HCT116 (cell line): ENCODE data around the gene BCDIN3D. TPM values are rescaled to one million over a fixed set of nuclear protein-coding genes. Genes with fewer than 3 reads are reported as not detected.

ENCODE experiments used
- ATAC-seq: fragments of 200-7000 bp; cut with Tn5 transposase; 2 replicates; pipeline ENCODE4 v1.9.1; 2020; ENCODE audit warnings: mild to moderate bottlenecking, moderate library complexity
- BruUV-seq: library from RNA; stranded (reverse); fragments of 400-500 nt; replicated peaks from 2 replicates; lab custom pipeline; 2021; lab: Mats Ljungman, UMichigan
- CTCF ChIA-PET: fragments of 300-600 bp; sonication (Branson Sonifier 250); formaldehyde crosslinking; loops from one replicate; lab custom pipeline; 2021; ENCODE audit warnings: antibody characterized with exemption; lab: Charles Lee
- POLR2A ChIA-PET: fragments of 300-600, 350-600 bp; sonication (Branson Sonifier 250); formaldehyde crosslinking; loops from one replicate; lab custom pipeline; 2021; ENCODE audit warnings: antibody characterized with exemption; lab: Charles Lee
- RAD21 ChIA-PET, 2 experiments: fragments of 300-600 bp; sonication (Branson Sonifier 250); formaldehyde crosslinking; loops; one replicate each; lab custom pipeline; 2023; ENCODE audit warnings: low total read pairs in 2 of 2; ENCODE audit not compliant: uncharacterized antibody in 2 of 2, unreplicated experiment in 2 of 2, low non-redundant PET in 1 of 2; lab: Charles Lee
- DNase-seq: peaks from one replicate; pipeline ENCODE4 v3.0.0-alpha.2; 2010; ENCODE audit warnings: low read depth, low spot score
- H2AFZ ChIP-seq: fragments of 200-600 bp; shearing (Covaris generic), sonication (generic); 2 replicates; pipeline ENCODE4 v1.6.1; 2017; ENCODE audit warnings: low read depth, mixed run types, mixed read lengths, antibody characterized with exemption, low read length; ENCODE audit not compliant: poor library complexity, severe bottlenecking
- H3K27ac ChIP-seq: 2 replicates; pipeline ENCODE4 v1.5.1; 2012; ENCODE audit warnings: low read depth, low read length
- H3K27me3 ChIP-seq: fragments of 200-600 bp; sonication (generic); 2 replicates; pipeline ENCODE4 v1.6.1; 2016; ENCODE audit warnings: mixed run types, low read length, mixed read lengths; ENCODE audit not compliant: insufficient read depth
- H3K36me3 ChIP-seq, 2 experiments: fragments of 200-500 bp in 1 of 2; fragments of 200-600 bp in 1 of 2; sonication (Bioruptor generic) in 1 of 2; sonication (generic) in 1 of 2; 2 replicates each; pipeline versions ENCODE4 v1.5.1 to v1.6.1; 2014 to 2016; ENCODE audit warnings: low read length in 2 of 2, inconsistent platforms in 1 of 2, mixed read lengths in 1 of 2, mixed run types in 1 of 2; ENCODE audit not compliant: insufficient read depth in 2 of 2, control insufficient read depth in 1 of 2
- H3K4me1 ChIP-seq, 2 experiments: fragments of 200-600 bp in 1 of 2; sonication (generic) in 1 of 2; 2 replicates each; pipeline versions ENCODE4 v1.5.1 to v1.6.1; 2012 to 2017; ENCODE audit warnings: low read length in 2 of 2, inconsistent platforms in 1 of 2, mild to moderate bottlenecking in 1 of 2, mixed read lengths in 1 of 2, mixed run types in 1 of 2, moderate library complexity in 1 of 2; ENCODE audit not compliant: insufficient read depth in 2 of 2, control insufficient read depth in 1 of 2
- H3K4me2 ChIP-seq: fragments of 200-600 bp; sonication (generic); 2 replicates; pipeline ENCODE4 v1.6.1; 2017; ENCODE audit warnings: mixed run types, low read length, mixed read lengths
- H3K4me3 ChIP-seq, 2 experiments: fragments of 200-600 bp in 1 of 2; sonication (generic) in 1 of 2; replicated peaks in 1 of 2; 2 replicates each; pipeline ENCODE4 v1.5.1; 2011 to 2016; ENCODE audit warnings: low read length in 2 of 2, control low read depth in 1 of 2, low read depth in 1 of 2, mild to moderate bottlenecking in 1 of 2, mixed read lengths in 1 of 2, mixed run types in 1 of 2
- H3K79me2 ChIP-seq: fragments of 200-600 bp; sonication (generic); 2 replicates; pipeline ENCODE4 v1.6.1; 2017; ENCODE audit warnings: mild to moderate bottlenecking, mixed run types, low read length, moderate library complexity, mixed read lengths; ENCODE audit not compliant: insufficient read depth
- H3K9ac ChIP-seq: fragments of 200-600 bp; sonication (generic); 2 replicates; pipeline ENCODE4 v1.6.1; 2016; ENCODE audit warnings: low read length, mixed read lengths
- H3K9me2 ChIP-seq: fragments of 200-600 bp; sonication (generic), shearing (Covaris generic); 2 replicates; pipeline ENCODE4 v1.6.1; 2017; ENCODE audit warnings: mixed run types, mild to moderate bottlenecking, moderate library complexity; ENCODE audit not compliant: insufficient read depth
- H3K9me3 ChIP-seq, 2 experiments: fragments of 200-500 bp in 1 of 2; fragments of 200-600 bp in 1 of 2; sonication (Bioruptor generic) in 1 of 2; sonication (generic) in 1 of 2; 2 replicates each; pipeline ENCODE4 v1.6.1; 2014 to 2017; ENCODE audit warnings: low read length in 2 of 2, mixed read lengths in 2 of 2, inconsistent platforms in 1 of 2, low read depth in 1 of 2, mild to moderate bottlenecking in 1 of 2, mixed run types in 1 of 2, moderate library complexity in 1 of 2; ENCODE audit not compliant: control insufficient read depth in 1 of 2, insufficient read depth in 1 of 2
- H4K20me1 ChIP-seq: fragments of 200-600 bp; sonication (generic), shearing (Covaris generic); 2 replicates; pipeline ENCODE4 v1.6.1; 2017; ENCODE audit warnings: mixed run types, mild to moderate bottlenecking, moderate library complexity; ENCODE audit not compliant: insufficient read depth
- ATF3 ChIP-seq: IDR thresholded peaks from 2 replicates; pipeline ENCODE4 v1.6.1; 2012
- CEBPB ChIP-seq: IDR thresholded peaks from 2 replicates; pipeline ENCODE4 v1.6.1; 2012; ENCODE audit warnings: low read depth
- ELF1 ChIP-seq: IDR thresholded peaks from 2 replicates; pipeline ENCODE4 v1.6.1; 2012; ENCODE audit warnings: low read depth, borderline replicate concordance
- EZH2 ChIP-seq: fragments of 200-600 bp; sonication (generic); IDR thresholded peaks from 2 replicates; pipeline ENCODE4 v1.6.1; 2017; ENCODE audit warnings: antibody characterized with exemption, mixed run types
- EZH2phosphoT487 ChIP-seq: fragments of 200-600 bp; IDR thresholded peaks from 2 replicates; pipeline ENCODE4 v1.6.1; 2018; ENCODE audit warnings: antibody characterized with exemption, borderline replicate concordance
- FOSL1 ChIP-seq: IDR thresholded peaks from 2 replicates; pipeline ENCODE4 v1.6.1; 2012; ENCODE audit warnings: low read depth
- JUND ChIP-seq: IDR thresholded peaks from 2 replicates; pipeline ENCODE4 v1.6.1; 2012
- POLR2AphosphoS5 ChIP-seq: IDR thresholded peaks from 2 replicates; pipeline ENCODE4 v1.6.1; 2011; ENCODE audit warnings: mild to moderate bottlenecking, low read depth, low read length, moderate library complexity
- RAD21 ChIP-seq: IDR thresholded peaks from 2 replicates; pipeline ENCODE4 v1.6.1; 2012; ENCODE audit warnings: low read depth, mild to moderate bottlenecking
- REST ChIP-seq: IDR thresholded peaks from 2 replicates; pipeline ENCODE4 v1.6.1; 2012; ENCODE audit warnings: low read depth
- SIN3A ChIP-seq: IDR thresholded peaks from 2 replicates; pipeline ENCODE4 v1.6.1; 2012; ENCODE audit warnings: low read depth
- SP1 ChIP-seq: IDR thresholded peaks from 2 replicates; pipeline ENCODE4 v1.6.1; 2012; ENCODE audit warnings: low read depth
- TCF7L2 ChIP-seq: IDR thresholded peaks from 2 replicates; pipeline ENCODE4 v1.7.0; 2011; ENCODE audit warnings: borderline replicate concordance, inconsistent platforms; ENCODE audit not compliant: insufficient read depth, insufficient read length; ENCODE audit errors: extremely low read depth
- YY1 ChIP-seq: IDR thresholded peaks from 2 replicates; pipeline ENCODE4 v1.6.1; 2011; ENCODE audit warnings: low read length, low read depth, moderate library complexity, mild to moderate bottlenecking; ENCODE audit not compliant: insufficient replicate concordance; ENCODE audit errors: extremely low read depth
- ZFX ChIP-seq: fragments of 450-650 bp; IDR thresholded peaks from 2 replicates; pipeline ENCODE4 v1.6.1; 2017
- intact Hi-C: fragments of 100-400 bp; cut with micrococcal nuclease; formaldehyde crosslinking; loops from 2 replicates; pipeline ENCODE4 v1.10.0; 2022
- total RNA-seq: library from RNA; stranded (reverse); gene quantifications from one replicate; pipeline ENCODE4 v1.2.1, GENCODE V29; 2021; ENCODE audit not compliant: unreplicated experiment
- TF ChIP-seq, protein P1 (sequence below), 3 experiments: fragments of 200-600 bp in 1 of 3; sonication (generic) in 1 of 3; IDR thresholded peaks in 2 of 3; conservative IDR thresholded peaks in 1 of 3; 2 replicates each; pipeline ENCODE4 v1.5.1; 2012 to 2017; ENCODE audit warnings: low read depth in 2 of 3, low read length in 2 of 3, antibody characterized with exemption in 1 of 3, borderline replicate concordance in 1 of 3, control low read depth in 1 of 3, mild to moderate bottlenecking in 1 of 3, mixed read lengths in 1 of 3, mixed run types in 1 of 3, moderate library complexity in 1 of 3; ENCODE audit not compliant: insufficient read depth in 1 of 3
- TF ChIP-seq, protein P2 (sequence below): IDR thresholded peaks from 2 replicates; pipeline ENCODE4 v1.6.1; 2012
- TF ChIP-seq, protein P3 (sequence below): IDR thresholded peaks from 2 replicates; pipeline ENCODE4 v1.6.1; 2011; ENCODE audit warnings: mild to moderate bottlenecking, low read length, moderate library complexity; ENCODE audit not compliant: insufficient replicate concordance; ENCODE audit errors: extremely low read depth

Gene BCDIN3D
- total RNA-seq, 1 experiment from 2014 or later = 5.7 TPM

DNA sequence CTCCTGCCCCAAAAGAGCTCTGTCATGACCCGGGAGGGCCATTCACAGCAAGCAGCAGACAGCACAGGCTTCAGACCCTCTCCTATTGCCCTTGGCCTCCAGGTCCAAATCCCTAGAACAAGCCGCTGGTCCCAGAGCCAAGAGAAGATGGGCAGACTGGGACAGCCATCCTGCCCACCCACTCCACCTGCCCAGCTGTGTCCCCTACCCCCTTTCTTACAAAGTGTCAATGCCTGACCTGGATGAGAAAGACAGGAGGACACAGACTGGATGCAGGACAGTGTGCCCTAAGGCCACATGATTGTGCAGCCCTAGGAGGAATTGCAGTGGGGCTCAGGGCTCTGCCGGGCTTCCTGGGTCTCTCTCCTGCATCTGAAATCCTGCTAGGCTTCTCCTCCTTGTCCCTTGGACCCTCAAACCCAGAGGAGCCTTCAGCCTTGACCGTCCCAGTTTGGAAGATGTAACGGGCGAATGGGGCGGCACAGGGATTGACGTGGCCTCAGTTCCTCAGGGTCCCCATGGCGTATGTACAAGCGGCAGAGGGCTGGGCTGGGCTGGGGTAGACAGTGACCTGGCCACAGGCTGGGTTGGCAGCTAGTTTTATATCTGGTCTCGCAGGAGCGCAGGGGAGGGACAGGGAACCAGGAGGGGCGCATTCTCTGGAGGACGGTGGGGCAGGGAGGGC lies 27.1 kb upstream of the BCDIN3D start:
- DNase-seq (no peak), ATAC-seq (no peak)
- Histone ChIP-seq H3K9me3 (no peaks in the 10 kb centered on the region), H3K4me1 (peaks cover 0 to 11% of the 10 kb centered on the region in 2 experiments; a peak in 1 of 4 replicates), H3K79me2 (no peaks in the 10 kb centered on the region), H2AFZ (no peak overlapping the region), H3K36me3 (no peaks in the 10 kb centered on the region), H3K4me3 (no peak overlapping the region), H3K4me2 (no peak overlapping the region), H3K27ac (no peak overlapping the region), H3K27me3 (no peaks in the 10 kb centered on the region), H4K20me1 (no peaks in the 10 kb centered on the region), H3K9me2 (no peaks in the 10 kb centered on the region), H3K9ac (no peak overlapping the region)
- no TSS peak for BruUV-seq
- POLR2A ChIA-PET = no interaction called here
- CTCF ChIA-PET = interaction anchor here (1.2 to 1.5 kb wide), 2 partner anchors 76 to 201 kb away, joined by 5 to 6 read pairs; no protein-coding TSS in a partner anchor
- intact Hi-C loops = loop anchor here (5.0 kb wide), 2 partner anchors 97 to 187 kb away; partner anchors contain the start of gene ASIC1
- TF ChIP-seq ZFX (no peak), YY1 (no peak), ELF1 (no peak), SP1 (no peak), RAD21 (no peak), FOSL1 (no peak), EZH2phosphoT487 (no peak), REST (no peak), JUND (no peak), SIN3A (no peak), TCF7L2 (no peak), EZH2 (no peak), ATF3 (no peak), POLR2AphosphoS5 (no peak), CEBPB (no peak)
- TF ChIP-seq, protein P1, sequence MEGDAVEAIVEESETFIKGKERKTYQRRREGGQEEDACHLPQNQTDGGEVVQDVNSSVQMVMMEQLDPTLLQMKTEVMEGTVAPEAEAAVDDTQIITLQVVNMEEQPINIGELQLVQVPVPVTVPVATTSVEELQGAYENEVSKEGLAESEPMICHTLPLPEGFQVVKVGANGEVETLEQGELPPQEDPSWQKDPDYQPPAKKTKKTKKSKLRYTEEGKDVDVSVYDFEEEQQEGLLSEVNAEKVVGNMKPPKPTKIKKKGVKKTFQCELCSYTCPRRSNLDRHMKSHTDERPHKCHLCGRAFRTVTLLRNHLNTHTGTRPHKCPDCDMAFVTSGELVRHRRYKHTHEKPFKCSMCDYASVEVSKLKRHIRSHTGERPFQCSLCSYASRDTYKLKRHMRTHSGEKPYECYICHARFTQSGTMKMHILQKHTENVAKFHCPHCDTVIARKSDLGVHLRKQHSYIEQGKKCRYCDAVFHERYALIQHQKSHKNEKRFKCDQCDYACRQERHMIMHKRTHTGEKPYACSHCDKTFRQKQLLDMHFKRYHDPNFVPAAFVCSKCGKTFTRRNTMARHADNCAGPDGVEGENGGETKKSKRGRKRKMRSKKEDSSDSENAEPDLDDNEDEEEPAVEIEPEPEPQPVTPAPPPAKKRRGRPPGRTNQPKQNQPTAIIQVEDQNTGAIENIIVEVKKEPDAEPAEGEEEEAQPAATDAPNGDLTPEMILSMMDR (IDR thresholded peaks at IDR 0.05 in 2 of 3, conservative IDR thresholded peaks at IDR 0.05 in 1 of 3; ENCODE audit: borderline replicate concordance in 1 of 3, insufficient read depth in 1 of 3, low read depth in 2 of 3, low read length in 2 of 3) = no peak
- TF ChIP-seq, protein P2, sequence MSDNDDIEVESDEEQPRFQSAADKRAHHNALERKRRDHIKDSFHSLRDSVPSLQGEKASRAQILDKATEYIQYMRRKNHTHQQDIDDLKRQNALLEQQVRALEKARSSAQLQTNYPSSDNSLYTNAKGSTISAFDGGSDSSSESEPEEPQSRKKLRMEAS = no peak
- TF ChIP-seq, protein P3, sequence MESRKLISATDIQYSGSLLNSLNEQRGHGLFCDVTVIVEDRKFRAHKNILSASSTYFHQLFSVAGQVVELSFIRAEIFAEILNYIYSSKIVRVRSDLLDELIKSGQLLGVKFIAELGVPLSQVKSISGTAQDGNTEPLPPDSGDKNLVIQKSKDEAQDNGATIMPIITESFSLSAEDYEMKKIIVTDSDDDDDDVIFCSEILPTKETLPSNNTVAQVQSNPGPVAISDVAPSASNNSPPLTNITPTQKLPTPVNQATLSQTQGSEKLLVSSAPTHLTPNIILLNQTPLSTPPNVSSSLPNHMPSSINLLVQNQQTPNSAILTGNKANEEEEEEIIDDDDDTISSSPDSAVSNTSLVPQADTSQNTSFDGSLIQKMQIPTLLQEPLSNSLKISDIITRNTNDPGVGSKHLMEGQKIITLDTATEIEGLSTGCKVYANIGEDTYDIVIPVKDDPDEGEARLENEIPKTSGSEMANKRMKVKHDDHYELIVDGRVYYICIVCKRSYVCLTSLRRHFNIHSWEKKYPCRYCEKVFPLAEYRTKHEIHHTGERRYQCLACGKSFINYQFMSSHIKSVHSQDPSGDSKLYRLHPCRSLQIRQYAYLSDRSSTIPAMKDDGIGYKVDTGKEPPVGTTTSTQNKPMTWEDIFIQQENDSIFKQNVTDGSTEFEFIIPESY = no peak
- RAD21 ChIA-PET = interaction anchor here in 1 of 2 experiments (1.7 kb wide), 1 partner anchor 75 kb away, joined by 3 read pairs; no protein-coding TSS in a partner anchor
